Measurements from ENCODE around the gene MTLN. TPM values are rescaled to one million over a fixed set of nuclear protein-coding genes. Genes with fewer than 3 reads are reported as not detected.
A peak's percentile ranks its signal among the peaks of the same experiment; 100 is the strongest.
"Not testable (repeated sequence)": the region's sequence is repeated elsewhere in the genome, so short reads cannot be mapped to it uniquely, and the experiment has no call there.

The MTLN gene
- total RNA-seq, 1 experiment from 2014 or later, result 109 TPM

DNA sequence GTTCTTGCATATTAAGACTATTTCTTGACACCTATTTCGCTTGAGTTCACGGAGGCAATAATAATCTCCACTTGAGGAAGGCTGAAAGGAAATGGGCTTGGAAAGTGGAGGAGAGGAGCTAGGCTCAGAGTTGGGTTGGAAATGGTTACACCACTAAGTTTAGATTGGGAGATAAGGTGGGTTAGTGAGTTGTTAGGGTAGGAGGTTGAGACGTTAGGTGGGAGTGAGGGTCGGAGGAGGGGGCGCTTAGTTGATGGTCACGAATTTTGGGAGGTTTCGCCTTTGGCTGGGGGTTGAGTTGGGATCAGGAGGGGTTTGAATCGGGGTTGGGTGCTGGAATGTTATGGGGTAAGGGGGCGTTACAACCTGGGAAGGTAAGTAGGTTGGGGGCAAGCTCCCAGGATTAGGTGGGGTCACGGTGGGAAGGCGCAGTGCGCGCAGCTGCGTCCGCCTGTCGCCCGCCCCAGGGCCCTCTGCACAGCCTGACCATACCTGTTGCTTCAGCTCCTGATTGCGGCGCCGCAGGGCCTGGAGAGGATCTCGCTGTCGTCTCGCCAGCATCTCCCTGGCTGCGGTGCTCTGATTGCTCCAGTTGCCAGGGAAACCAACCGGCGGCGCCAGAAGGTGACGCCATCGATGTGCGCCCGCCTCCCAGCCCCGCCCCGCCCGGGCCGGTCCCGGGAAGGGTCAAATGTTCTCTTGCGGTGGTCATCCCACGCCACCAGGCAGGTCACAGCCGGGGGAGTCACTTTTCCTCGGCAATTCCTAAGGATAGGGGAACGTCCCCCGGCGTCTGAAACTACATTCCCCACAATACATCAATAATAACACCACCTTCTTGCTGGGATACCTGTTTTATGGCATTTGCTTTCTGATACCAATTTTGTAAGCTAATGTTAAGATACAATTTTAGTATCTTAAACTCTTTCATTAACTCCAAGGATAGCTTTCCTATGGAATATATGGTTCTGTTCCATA, 7.7 kb downstream of the MTLN start, which contains the start of gene NPHP1:
TSS of gene NPHP1 (minus strand) at position 606 of the 978 bp plus-strand sequence. CDS start at position 561, 45 bp downstream.
- DNase-seq (ENCODE audit: low read depth), result peak; percentile 86

DNA sequence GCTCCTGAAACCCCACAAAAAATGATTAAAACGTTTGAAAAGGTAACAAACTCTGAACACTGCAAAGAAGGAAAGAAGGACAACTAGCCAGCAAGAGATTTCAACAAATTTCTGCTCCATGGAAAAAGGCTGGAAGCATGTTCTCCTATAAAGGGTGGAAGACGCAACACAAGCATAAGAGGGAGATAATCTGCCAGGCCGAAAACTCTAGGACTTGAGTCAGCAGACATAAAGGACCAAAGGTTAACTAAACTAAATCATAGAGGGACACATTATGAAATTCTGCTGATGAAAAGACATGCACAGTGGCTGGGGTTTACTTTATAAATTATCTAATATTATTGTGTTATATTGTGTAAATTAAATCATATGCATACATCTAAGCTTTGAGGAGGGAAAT, 14.3 kb downstream of the MTLN start:
- no peak for DNase-seq (ENCODE audit: low read depth)

DNA sequence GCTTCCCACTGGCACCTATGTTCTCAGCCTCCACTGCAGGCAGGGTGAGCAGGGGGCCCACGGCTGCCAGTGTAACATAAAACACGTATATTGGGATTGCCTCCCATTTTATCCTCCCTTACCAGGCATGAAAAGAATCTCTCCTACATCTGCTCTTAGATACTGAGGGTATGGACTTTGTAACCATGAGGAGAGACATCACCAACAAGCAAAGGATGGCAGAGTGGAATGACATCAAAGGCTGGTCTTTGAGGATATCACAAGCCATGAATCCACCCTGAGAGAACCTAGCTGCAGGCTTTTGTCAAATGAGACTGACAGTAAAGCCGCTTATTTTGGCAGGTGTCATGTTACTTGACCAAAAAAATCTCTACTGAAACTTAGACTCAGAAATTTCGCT, 14.9 kb downstream of the MTLN start:
- no peak for DNase-seq (ENCODE audit: low read depth)

DNA sequence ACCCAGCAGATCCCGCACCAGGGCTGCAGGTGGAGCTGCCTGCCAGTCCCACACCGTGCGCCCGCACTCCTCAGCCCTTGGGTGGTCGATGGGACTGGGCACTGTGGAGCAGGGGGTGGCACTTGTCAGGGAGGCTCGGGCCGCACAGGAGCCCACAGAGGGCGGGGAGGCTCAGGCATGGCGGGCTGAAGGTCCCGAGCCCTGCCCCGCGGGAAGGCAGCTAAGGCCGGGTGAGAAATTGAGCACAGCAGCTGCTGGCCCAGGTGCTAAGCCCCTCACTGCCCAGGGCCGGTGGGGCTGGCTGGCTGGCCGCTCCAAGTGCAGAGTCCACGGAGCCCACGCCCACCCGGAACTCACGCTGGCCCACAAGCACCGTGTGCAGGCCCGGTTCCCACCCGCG, 22.2 kb downstream of the MTLN start:
- DNase-seq (ENCODE audit: low read depth), result not testable (repeated sequence)

DNA sequence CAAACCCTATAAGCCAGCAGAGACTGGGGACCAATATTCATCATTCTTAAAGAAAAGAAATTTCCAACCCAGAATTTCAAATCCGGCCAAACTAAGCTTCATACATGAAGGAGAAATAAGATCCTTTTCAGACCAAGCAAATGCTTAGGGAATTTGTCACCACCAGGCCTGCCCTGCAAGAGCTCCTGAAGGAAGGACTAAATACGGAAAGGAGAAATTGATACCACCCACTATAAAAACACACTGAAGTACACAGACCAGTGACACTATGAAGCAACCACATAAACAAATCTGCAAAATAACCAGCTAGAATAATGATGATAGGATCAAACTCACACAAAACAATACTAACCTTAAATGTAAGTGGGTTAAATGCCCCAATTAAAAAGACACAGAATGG, 29.9 kb downstream of the MTLN start:
- DNase-seq (ENCODE audit: low read depth), result no peak

DNA sequence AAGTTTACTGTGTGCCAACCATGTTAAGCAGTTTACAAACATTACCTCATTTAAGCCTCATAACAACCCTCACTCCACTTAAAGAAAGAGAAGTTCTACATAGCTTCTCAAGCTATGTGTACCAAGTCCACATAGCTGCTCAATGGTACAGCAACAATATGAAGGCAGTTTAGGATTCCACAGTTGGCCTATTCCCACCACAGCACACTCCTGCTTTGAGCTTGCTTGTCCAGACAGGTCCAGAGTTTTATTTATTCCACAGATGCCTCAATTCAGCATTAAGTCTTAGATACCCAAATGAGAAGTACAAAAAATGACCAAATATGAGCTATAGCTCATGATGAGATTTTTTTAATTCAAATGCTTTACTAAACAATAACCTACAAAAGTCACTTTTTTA, 32.3 kb downstream of the MTLN start:
- no peak for DNase-seq (ENCODE audit: low read depth)

DNA sequence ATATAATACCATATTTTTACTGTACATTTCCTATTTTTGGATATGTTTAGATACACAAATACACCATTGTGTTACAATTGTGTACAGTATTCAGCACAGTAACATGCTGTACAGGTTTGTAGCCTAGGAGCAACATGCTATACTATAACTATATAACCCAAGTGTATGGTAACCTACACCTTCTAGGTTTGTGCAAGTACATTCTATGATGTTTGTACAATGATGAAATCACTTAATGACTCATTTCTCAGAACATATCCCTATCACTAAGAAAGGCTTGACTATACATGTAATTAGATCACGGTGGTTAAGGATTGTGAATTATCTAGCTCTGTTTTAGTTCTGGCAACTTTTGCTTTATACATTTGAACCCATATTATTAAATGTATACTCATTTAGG, 38.8 kb downstream of the MTLN start:
- peak; percentile 21 for DNase-seq (ENCODE audit: low read depth)

DNA sequence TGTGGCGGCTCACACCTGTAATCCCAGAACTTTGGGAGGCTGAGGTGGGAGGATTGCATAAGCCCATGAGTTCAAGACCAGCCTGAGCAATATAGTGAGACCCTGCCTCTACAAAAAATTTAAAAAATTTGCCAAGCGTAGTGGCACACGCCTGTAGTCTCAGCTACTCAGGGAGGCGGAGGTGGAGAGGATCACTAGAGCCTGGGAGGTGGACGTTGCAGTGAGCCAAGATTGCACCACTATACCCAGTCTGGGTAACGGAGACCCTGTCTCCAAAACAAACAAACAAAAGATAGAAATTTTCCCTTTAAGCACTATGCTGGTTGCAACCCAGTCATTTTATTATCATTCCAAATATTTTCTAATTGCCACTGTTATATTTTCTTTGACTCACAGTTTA, 39.8 kb downstream of the MTLN start:
- no peak for DNase-seq (ENCODE audit: low read depth)

DNA sequence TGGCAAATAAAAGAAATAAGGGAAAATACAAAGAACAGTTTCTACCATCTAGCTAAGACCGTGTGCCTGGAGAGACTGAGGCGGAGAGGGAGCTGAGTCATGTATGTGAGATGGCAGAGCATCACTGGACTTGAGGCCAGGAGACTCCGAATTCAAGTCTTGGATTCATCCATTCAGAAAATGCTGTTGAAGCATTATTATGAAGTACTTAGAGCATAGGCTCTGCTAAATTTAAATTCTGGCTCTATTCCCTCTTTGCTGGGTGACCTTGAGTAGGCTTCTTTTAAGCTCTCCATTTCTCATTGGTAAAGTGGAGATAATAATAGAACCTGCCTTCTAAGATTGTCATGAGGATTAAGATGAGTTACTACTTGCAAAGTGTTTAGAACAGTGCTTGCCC, 42.2 kb downstream of the MTLN start:
- DNase-seq (ENCODE audit: low read depth), result no peak

DNA sequence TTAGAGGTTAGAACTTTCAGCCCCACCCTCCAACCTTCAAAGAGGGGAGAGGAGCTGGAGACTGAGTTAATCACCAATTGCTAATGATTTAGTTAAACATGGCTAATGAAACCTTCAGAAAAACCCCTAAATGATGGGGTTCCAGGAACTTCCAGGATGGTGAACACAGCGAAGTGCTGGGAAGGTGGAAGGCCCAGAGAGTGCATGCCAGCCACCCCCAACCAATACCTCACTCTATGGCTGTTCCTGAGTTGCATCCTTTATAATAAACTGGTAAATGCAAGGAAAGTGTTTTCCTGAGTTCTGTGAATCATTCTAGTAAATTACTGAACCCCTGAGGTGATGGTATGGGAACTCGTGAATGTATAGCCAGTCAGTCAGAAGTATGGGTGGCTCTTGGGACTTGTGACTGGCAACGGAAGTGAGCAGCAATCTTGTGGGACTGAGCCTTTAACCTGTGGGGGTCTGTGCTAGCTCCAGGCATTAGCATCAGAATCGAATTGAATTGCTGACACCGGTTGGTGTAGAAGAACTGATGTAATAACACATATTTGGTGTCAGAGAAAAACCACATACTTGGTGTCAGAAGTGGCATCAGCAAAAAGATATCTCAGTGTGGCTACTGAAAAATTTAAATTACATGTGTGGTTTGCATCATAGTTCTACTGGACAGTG, 44.9 kb downstream of the MTLN start:
- no peak for DNase-seq (ENCODE audit: low read depth)

DNA sequence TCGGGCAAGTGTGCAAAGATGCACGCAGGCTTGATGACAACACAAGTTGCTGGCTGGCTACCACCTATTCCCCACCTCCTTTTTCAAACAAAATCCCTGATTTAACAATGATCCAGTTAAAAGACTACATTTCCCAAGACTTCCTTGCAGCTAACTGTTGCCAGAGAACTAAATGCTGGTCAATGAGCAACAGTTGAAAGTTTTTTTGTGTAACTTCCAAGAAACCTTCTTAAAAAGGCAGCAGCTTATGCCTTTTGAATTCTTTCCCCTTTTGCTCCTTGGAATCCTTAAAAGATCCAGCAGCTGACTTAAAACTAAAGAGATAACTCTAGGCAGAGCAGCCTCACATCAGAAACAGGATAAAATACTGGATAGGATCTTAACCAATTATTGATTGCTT, 46.1 kb downstream of the MTLN start:
- DNase-seq (ENCODE audit: low read depth), result no peak

Other genes starting within 250 kb of the MTLN start
- gene MALL, start 96.7 kb downstream of the MTLN start, total RNA-seq (2014; rRNA removed; shearing (Covaris generic)), result 3.8 and 4.2 TPM in 2 replicates
- 9.6 and 12.8 TPM in 2 replicates for gene NPHP1, start 7.5 kb downstream of the MTLN start, total RNA-seq (2014; rRNA removed; shearing (Covaris generic))